GM12801 (cell line): ENCODE data around the gene GAS6.

Source experiments
- CTCF ChIP-seq: IDR thresholded peaks from one replicate; pipeline ENCODE4 v1.5.1; 2011; ENCODE audit warnings: control low read depth; ENCODE audit not compliant: insufficient read length; ENCODE audit errors: extremely low read depth

Gene GAS6

GRCh38 chr13:113815151-113816058, 48.5 kb downstream of the GAS6 start:
- TF ChIP-seq CTCF, result no peak

GRCh38 chr13:113814435-113814821, 49.4 kb downstream of the GAS6 start:
- no peak for TF ChIP-seq CTCF

GRCh38 chr13:113813749-113814434, 50.0 kb downstream of the GAS6 start:
- TF ChIP-seq CTCF, result no peak

- TF ChIP-seq CTCF, result no peak
Measured at GRCh38 chr13:113813070-113813748, 50.7 kb downstream of the GAS6 start.

- TF ChIP-seq CTCF, result no peak
Measured at GRCh38 chr13:113812178-113813040, 51.5 kb downstream of the GAS6 start.

- no peak for TF ChIP-seq CTCF
Measured at GRCh38 chr13:113811081-113811928, 52.6 kb downstream of the GAS6 start.
